ENCODE measurements around the gene WDR82.

- TF ChIP-seq POLR2A (IDR thresholded peaks at IDR 0.05) = no peak
- no peak for TF ChIP-seq CTCF (IDR thresholded peaks at IDR 0.05)
- no peak for TF ChIP-seq EP300 (IDR thresholded peaks at IDR 0.05)
Measured at GRCh38 chr3:52326976-52327375, 48.5 kb upstream of the WDR82 start.
